HEK293 (cell line): ENCODE results near the gene CBFA2T2.

Experiments used
- ATF2 ChIP-seq: fragments of 450-650 bp; formaldehyde crosslinking; IDR thresholded peaks from 2 replicates; pipeline ENCODE4 v1.5.1; 2016; ENCODE audit warnings: missing biosample characterization, missing genetic modification characterization, low read depth
- CTCF ChIP-seq: fragments of 450-650 bp; formaldehyde crosslinking; IDR thresholded peaks from 2 replicates; pipeline ENCODE4 v1.5.1; 2016; ENCODE audit warnings: missing biosample characterization, missing genetic modification characterization
- FEZF1 ChIP-seq: fragments of 450-650 bp; formaldehyde crosslinking; IDR thresholded peaks from 2 replicates; pipeline ENCODE4 v1.5.1; 2016; ENCODE audit warnings: missing biosample characterization, missing genetic modification characterization
- GLI4 ChIP-seq: fragments of 450-650 bp; formaldehyde crosslinking; IDR thresholded peaks from 2 replicates; pipeline ENCODE4 v1.5.1; 2016; ENCODE audit warnings: missing biosample characterization, missing genetic modification characterization
- KLF9 ChIP-seq: fragments of 450-650 bp; formaldehyde crosslinking; IDR thresholded peaks from 2 replicates; pipeline ENCODE4 v1.5.1; 2016; ENCODE audit warnings: missing biosample characterization, missing genetic modification characterization, low read depth
- REST ChIP-seq: fragments of 450-650 bp; formaldehyde crosslinking; IDR thresholded peaks from 2 replicates; pipeline ENCODE4 v1.5.1; 2016; ENCODE audit warnings: missing biosample characterization, missing genetic modification characterization
- TCF7L2 ChIP-seq: IDR thresholded peaks from 2 replicates; pipeline ENCODE4 v1.6.1; 2011; ENCODE audit warnings: low read depth, mild to moderate bottlenecking, inconsistent platforms, low read length, moderate library complexity, borderline replicate concordance
- ZBTB1 ChIP-seq: fragments of 450-650 bp; formaldehyde crosslinking; IDR thresholded peaks from 2 replicates; pipeline ENCODE4 v1.5.1; 2016; ENCODE audit warnings: missing biosample characterization, missing genetic modification characterization
- ZBTB26 ChIP-seq: fragments of 450-650 bp; formaldehyde crosslinking; optimal IDR thresholded peaks from 2 replicates; pipeline ENCODE3; 2016; ENCODE audit warnings: missing biosample characterization, mild to moderate bottlenecking, missing genetic modification characterization
- ZNF23 ChIP-seq: fragments of 450-650 bp; formaldehyde crosslinking; IDR thresholded peaks from 2 replicates; pipeline ENCODE4 v1.5.1; 2016; ENCODE audit warnings: missing biosample characterization, missing genetic modification characterization, borderline replicate concordance
- ZNF555 ChIP-seq: fragments of 450-650 bp; formaldehyde crosslinking; conservative IDR thresholded peaks from 2 replicates; pipeline ENCODE4 v1.5.1; 2017; ENCODE audit warnings: missing biosample characterization, mild to moderate bottlenecking, missing genetic modification characterization, inconsistent platforms
- ZSCAN5A ChIP-seq: fragments of 450-650 bp; formaldehyde crosslinking; IDR thresholded peaks from 2 replicates; pipeline ENCODE4 v1.5.1; 2016; ENCODE audit warnings: missing biosample characterization, missing genetic modification characterization

- TF ChIP-seq ZNF555, result no peak
- no peak for TF ChIP-seq CTCF (tag by site-specific recombination)
- TF ChIP-seq ZBTB1 (tag by site-specific recombination), result no peak
- TF ChIP-seq KLF9 (tag by site-specific recombination), result peak; percentile 33; the same call in 1 of the 2 replicates
- no peak for TF ChIP-seq TCF7L2
- TF ChIP-seq ZNF23 (tag by site-specific recombination), result no peak
- TF ChIP-seq ZBTB26, result no peak
- no peak for TF ChIP-seq GLI4 (tag by site-specific recombination)
- TF ChIP-seq ATF2 (tag by site-specific recombination), result no peak
- no peak for TF ChIP-seq FEZF1 (tag by site-specific recombination)
- no peak for TF ChIP-seq REST (tag by site-specific recombination)
- TF ChIP-seq ZSCAN5A (tag by site-specific recombination), result no peak
These were observed 194.8 kb downstream of the CBFA2T2 start for GRCh38 chr20:33684533-33685327.
